Neural cell (in vitro differentiated cells): ENCODE data around the gene SLC38A1. TPM values are rescaled to one million over a fixed set of nuclear protein-coding genes. Genes with fewer than 3 reads are reported as not detected.

ENCODE experiments used
- H2AFZ ChIP-seq: fragments of 200-600, 300-800 bp; sonication (generic), shearing (Covaris generic); 2 replicates; pipeline ENCODE4 v1.6.0; 2014; ENCODE audit warnings: low read depth, mild to moderate bottlenecking, antibody characterized with exemption, low read length, moderate library complexity
- H3F3A ChIP-seq: fragments of 200-600 bp; shearing (Covaris generic); 2 replicates; pipeline ENCODE4 v1.6.1; 2016; ENCODE audit warnings: mild to moderate bottlenecking, moderate library complexity, mixed read lengths, antibody characterized with exemption, low read length; ENCODE audit not compliant: insufficient read depth, poor library complexity, severe bottlenecking
- H3K27ac ChIP-seq: fragments of 200-600, 300-800 bp; sonication (generic), shearing (Covaris generic); 2 replicates; pipeline ENCODE4 v1.5.1; 2014; ENCODE audit warnings: mild to moderate bottlenecking, low read length, moderate library complexity
- H3K27me3 ChIP-seq: fragments of 300-800, 200-600 bp; sonication (generic), shearing (Covaris generic); 2 replicates; pipeline ENCODE4 v1.6.0; 2014; ENCODE audit warnings: mild to moderate bottlenecking, low read depth, low read length, moderate library complexity; ENCODE audit not compliant: insufficient read depth
- H3K36me3 ChIP-seq: fragments of 300-800, 200-600 bp; sonication (generic), shearing (Covaris generic); 2 replicates; pipeline ENCODE4 v1.5.1; 2014; ENCODE audit warnings: mild to moderate bottlenecking, antibody characterized with exemption, low read length, moderate library complexity; ENCODE audit not compliant: insufficient read depth
- H3K4me2 ChIP-seq: fragments of 300-800, 200-600 bp; sonication (generic), shearing (Covaris generic); 2 replicates; pipeline ENCODE4 v1.6.0; 2014; ENCODE audit warnings: mild to moderate bottlenecking, low read length
- H3K4me3 ChIP-seq: fragments of 300-800, 200-600 bp; sonication (generic), shearing (Covaris generic); 2 replicates; pipeline ENCODE4 v1.5.1; 2014; ENCODE audit warnings: mild to moderate bottlenecking, low read length, moderate library complexity
- H3K79me2 ChIP-seq: fragments of 200-600 bp; shearing (Covaris generic); replicated peaks from 2 replicates; pipeline ENCODE4 v1.6.0; 2014; ENCODE audit warnings: mild to moderate bottlenecking, low read length, moderate library complexity; ENCODE audit not compliant: insufficient read depth
- H3K9ac ChIP-seq: fragments of 300-800, 200-600 bp; sonication (generic), shearing (Covaris generic); 2 replicates; pipeline ENCODE4 v1.6.1; 2016; ENCODE audit warnings: mild to moderate bottlenecking, low read length, mixed read lengths
- H3K9me2 ChIP-seq: fragments of 200-600 bp; shearing (Covaris generic); 2 replicates; pipeline ENCODE4 v1.6.1; 2016; ENCODE audit warnings: mild to moderate bottlenecking, low read length, mixed read lengths; ENCODE audit not compliant: insufficient read depth
- H3K9me3 ChIP-seq: fragments of 200-600, 300-800 bp; sonication (generic), shearing (Covaris generic); 2 replicates; pipeline ENCODE4 v1.6.1; 2016; ENCODE audit warnings: mild to moderate bottlenecking, mixed run types, low read length, moderate library complexity, mixed read lengths
- H4K20me1 ChIP-seq: fragments of 200-600 bp; shearing (Covaris generic); 2 replicates; pipeline ENCODE4 v1.6.1; 2016; ENCODE audit warnings: mild to moderate bottlenecking, mixed run types; ENCODE audit not compliant: insufficient read depth
- EP300 ChIP-seq: fragments of 450-650 bp; conservative IDR thresholded peaks from 2 replicates; pipeline ENCODE4 v1.6.1; 2014; ENCODE audit warnings: antibody characterized with exemption, mild to moderate bottlenecking, moderate library complexity; ENCODE audit not compliant: poor library complexity, severe bottlenecking
- EZH2 ChIP-seq: fragments of 200-600, 300-800 bp; shearing (Covaris generic), sonication (generic); IDR thresholded peaks from 2 replicates; pipeline ENCODE4 v1.6.1; 2014; ENCODE audit warnings: antibody characterized with exemption, low read length, borderline replicate concordance, mild to moderate bottlenecking; ENCODE audit not compliant: insufficient read depth, poor library complexity, severe bottlenecking
- MXI1 ChIP-seq: fragments of 450-650 bp; conservative IDR thresholded peaks from 2 replicates; pipeline ENCODE4 v1.6.1; 2014; ENCODE audit warnings: antibody characterized with exemption, mild to moderate bottlenecking; ENCODE audit not compliant: poor library complexity, severe bottlenecking
- POLR2AphosphoS5 ChIP-seq: IDR thresholded peaks from 2 replicates; pipeline ENCODE4 v1.6.1; 2012
- RAD21 ChIP-seq: fragments of 450-650 bp; conservative IDR thresholded peaks from 2 replicates; pipeline ENCODE4 v1.6.1; 2014; ENCODE audit warnings: antibody characterized with exemption, mild to moderate bottlenecking, moderate library complexity
- SMC3 ChIP-seq: fragments of 450-650 bp; conservative IDR thresholded peaks from 2 replicates; pipeline ENCODE4 v1.6.1; 2014; ENCODE audit warnings: antibody characterized with exemption, mild to moderate bottlenecking, moderate library complexity; ENCODE audit not compliant: poor library complexity
- TAF1 ChIP-seq: IDR thresholded peaks from 2 replicates; pipeline ENCODE4 v1.6.1; 2012; ENCODE audit warnings: low read depth
- polyA plus RNA-seq: library from polyadenylated mRNA; depleted of rRNA; stranded (reverse); fragments of >200 nt; gene quantifications from 2 replicates; pipeline ENCODE4 v1.2.3, GENCODE V29; 2014
- TF ChIP-seq, protein P1 (sequence below): IDR thresholded peaks from 2 replicates; pipeline ENCODE4 v1.6.1; 2012; ENCODE audit warnings: borderline replicate concordance
- TF ChIP-seq, protein P2 (sequence below): fragments of 450-650 bp; IDR thresholded peaks from 2 replicates; pipeline ENCODE4 v1.5.1; 2014; ENCODE audit warnings: antibody characterized with exemption, mild to moderate bottlenecking, moderate library complexity; ENCODE audit not compliant: poor library complexity, severe bottlenecking

Gene SLC38A1
- polyA plus RNA-seq, 1 donor from 2014 or later, result 124 TPM

DNA sequence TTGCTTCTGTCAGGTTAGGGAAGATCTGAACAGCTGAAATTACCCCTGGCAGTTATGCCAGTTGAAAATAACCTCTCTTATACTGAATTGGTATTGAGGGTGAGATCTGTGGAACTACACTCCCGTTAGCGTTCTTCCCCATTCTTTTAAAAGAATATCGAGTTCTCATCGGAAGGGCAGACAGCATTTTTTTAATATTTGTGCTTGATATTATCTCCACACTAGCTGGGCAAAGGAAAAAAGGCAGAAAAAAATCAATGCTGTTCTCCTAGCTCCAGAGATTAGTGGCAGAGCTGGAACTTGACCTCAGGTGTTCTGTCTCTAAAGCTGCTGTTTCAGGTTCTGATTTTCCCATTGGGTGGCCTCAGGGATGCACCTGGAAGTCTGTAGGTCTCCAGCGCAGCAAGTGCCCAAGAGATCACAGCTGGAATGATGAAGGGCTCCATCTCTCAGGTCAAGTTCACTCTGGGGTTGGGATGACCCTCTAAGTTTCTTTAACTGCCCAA lies 67.5 kb downstream of the SLC38A1 start:
- no peak overlapping the region for H2AFZ ChIP-seq
- H3K36me3 ChIP-seq, result peaks cover 11% of the 10 kb centered on the region
- no peaks in the 10 kb centered on the region for H3F3A ChIP-seq
- H3K27ac ChIP-seq, result no peak overlapping the region
- no peak overlapping the region for H3K4me3 ChIP-seq
- H3K9ac ChIP-seq, result no peak overlapping the region
- H3K27me3 ChIP-seq, result no peaks in the 10 kb centered on the region
- TF ChIP-seq TAF1 (no peak), MXI1 (no peak), SMC3 (no peak), RAD21 (no peak), EP300 (no peak), POLR2AphosphoS5 (no peak), EZH2 (no peak)
- TF ChIP-seq, protein P1, sequence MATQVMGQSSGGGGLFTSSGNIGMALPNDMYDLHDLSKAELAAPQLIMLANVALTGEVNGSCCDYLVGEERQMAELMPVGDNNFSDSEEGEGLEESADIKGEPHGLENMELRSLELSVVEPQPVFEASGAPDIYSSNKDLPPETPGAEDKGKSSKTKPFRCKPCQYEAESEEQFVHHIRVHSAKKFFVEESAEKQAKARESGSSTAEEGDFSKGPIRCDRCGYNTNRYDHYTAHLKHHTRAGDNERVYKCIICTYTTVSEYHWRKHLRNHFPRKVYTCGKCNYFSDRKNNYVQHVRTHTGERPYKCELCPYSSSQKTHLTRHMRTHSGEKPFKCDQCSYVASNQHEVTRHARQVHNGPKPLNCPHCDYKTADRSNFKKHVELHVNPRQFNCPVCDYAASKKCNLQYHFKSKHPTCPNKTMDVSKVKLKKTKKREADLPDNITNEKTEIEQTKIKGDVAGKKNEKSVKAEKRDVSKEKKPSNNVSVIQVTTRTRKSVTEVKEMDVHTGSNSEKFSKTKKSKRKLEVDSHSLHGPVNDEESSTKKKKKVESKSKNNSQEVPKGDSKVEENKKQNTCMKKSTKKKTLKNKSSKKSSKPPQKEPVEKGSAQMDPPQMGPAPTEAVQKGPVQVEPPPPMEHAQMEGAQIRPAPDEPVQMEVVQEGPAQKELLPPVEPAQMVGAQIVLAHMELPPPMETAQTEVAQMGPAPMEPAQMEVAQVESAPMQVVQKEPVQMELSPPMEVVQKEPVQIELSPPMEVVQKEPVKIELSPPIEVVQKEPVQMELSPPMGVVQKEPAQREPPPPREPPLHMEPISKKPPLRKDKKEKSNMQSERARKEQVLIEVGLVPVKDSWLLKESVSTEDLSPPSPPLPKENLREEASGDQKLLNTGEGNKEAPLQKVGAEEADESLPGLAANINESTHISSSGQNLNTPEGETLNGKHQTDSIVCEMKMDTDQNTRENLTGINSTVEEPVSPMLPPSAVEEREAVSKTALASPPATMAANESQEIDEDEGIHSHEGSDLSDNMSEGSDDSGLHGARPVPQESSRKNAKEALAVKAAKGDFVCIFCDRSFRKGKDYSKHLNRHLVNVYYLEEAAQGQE, result no peak
- H3K9me3 ChIP-seq, result no peaks in the 10 kb centered on the region
- H4K20me1 ChIP-seq, result no peaks in the 10 kb centered on the region
- H3K9me2 ChIP-seq, result no peaks in the 10 kb centered on the region
- H3K79me2 ChIP-seq, result no peaks in the 10 kb centered on the region
- H3K4me2 ChIP-seq, result no peak overlapping the region

DNA sequence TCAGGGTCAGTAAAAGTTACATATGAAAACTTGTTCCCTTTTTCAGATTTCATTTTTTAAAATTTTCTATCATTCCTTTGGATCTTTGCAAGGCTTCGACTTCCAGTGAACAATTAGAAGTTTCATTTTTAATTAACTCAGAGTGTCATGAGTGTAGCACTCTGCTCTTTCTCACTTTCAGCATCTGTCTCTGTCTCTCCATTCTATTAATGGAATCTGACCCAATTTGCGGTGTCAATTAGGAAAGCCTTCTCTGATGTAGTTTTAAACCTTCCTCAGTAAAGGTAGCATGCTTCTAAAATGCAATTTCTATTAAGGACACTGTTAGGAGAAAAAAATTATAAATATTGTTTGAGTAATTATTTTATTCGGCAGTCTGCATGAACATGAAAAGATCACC lies 68.3 kb downstream of the SLC38A1 start:
- Histone ChIP-seq H3F3A (no peaks in the 10 kb centered on the region), H3K4me2 (no peak overlapping the region), H3K27ac (no peak overlapping the region), H3K9ac (no peak overlapping the region), H3K9me2 (no peaks in the 10 kb centered on the region), H3K9me3 (no peaks in the 10 kb centered on the region), H3K36me3 (peaks cover 19% of the 10 kb centered on the region), H3K79me2 (no peaks in the 10 kb centered on the region), H2AFZ (no peak overlapping the region), H3K4me3 (no peak overlapping the region), H4K20me1 (no peaks in the 10 kb centered on the region), H3K27me3 (no peaks in the 10 kb centered on the region)
- TF ChIP-seq TAF1 (no peak), POLR2AphosphoS5 (no peak), RAD21 (no peak), EZH2 (no peak), SMC3 (no peak), EP300 (no peak), MXI1 (no peak)
- TF ChIP-seq, protein P2, sequence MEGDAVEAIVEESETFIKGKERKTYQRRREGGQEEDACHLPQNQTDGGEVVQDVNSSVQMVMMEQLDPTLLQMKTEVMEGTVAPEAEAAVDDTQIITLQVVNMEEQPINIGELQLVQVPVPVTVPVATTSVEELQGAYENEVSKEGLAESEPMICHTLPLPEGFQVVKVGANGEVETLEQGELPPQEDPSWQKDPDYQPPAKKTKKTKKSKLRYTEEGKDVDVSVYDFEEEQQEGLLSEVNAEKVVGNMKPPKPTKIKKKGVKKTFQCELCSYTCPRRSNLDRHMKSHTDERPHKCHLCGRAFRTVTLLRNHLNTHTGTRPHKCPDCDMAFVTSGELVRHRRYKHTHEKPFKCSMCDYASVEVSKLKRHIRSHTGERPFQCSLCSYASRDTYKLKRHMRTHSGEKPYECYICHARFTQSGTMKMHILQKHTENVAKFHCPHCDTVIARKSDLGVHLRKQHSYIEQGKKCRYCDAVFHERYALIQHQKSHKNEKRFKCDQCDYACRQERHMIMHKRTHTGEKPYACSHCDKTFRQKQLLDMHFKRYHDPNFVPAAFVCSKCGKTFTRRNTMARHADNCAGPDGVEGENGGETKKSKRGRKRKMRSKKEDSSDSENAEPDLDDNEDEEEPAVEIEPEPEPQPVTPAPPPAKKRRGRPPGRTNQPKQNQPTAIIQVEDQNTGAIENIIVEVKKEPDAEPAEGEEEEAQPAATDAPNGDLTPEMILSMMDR, result no peak
- TF ChIP-seq, protein P1, result no peak
